Measurements from ENCODE around the gene GANAB.
"Not testable (repeated sequence)": the region's sequence is repeated elsewhere in the genome, so short reads cannot be mapped to it uniquely, and the experiment has no call there.

The GANAB gene

GRCh38 chr11:62645946-62646824, at the start of gene GANAB:
Gene GANAB, minus strand, starts transcription at chr11:62646613. Its CDS starts 14 bp downstream, at chr11:62646599.
- Mint-ChIP-seq H3K36me3 (ENCODE audit: low read depth) (peaks cover 16% of the 10 kb centered on the region), H3K4me3 (peak within 1 kb of the TSS; percentile 98 to 100 (median 99)), H3K4me1 (peaks cover 15% of the 10 kb centered on the region), H3K27ac (peak within 1 kb of the TSS; percentile 85 to 99 (median 94)), H3K9me3 (no peaks in the 10 kb centered on the region), H3K27me3 (ENCODE audit: low read depth) (no peaks in the 10 kb centered on the region)
- peak in 1 of 3 experiments; percentile 13 for TF ChIP-seq CTCF (IDR thresholded peaks at IDR 0.05; ENCODE audit: unreplicated experiment in 3 of 3)

- Mint-ChIP-seq H3K4me3 (no peak overlapping the region), H3K27me3 (ENCODE audit: low read depth) (peaks cover 4% of the 10 kb centered on the region), H3K9me3 (no peaks in the 10 kb centered on the region), H3K27ac (peak overlapping the region in 2 of 3 experiments; percentile 66 to 78), H3K36me3 (ENCODE audit: low read depth) (peaks cover 44% of the 10 kb centered on the region), H3K4me1 (peaks cover 14% of the 10 kb centered on the region)
- peak; percentile 62 to 75 (median 73) for TF ChIP-seq CTCF (IDR thresholded peaks at IDR 0.05; ENCODE audit: unreplicated experiment in 3 of 3)
These were observed 48.2 kb upstream of the GANAB start for GRCh38 chr11:62694455-62695167.

- not testable (repeated sequence) for H3K4me3 Mint-ChIP-seq; H3K27me3 Mint-ChIP-seq (ENCODE audit: low read depth); H3K9me3 Mint-ChIP-seq; H3K27ac Mint-ChIP-seq
- peaks cover 24% of the 10 kb centered on the region for H3K4me1 Mint-ChIP-seq
- peaks cover 42% of the 10 kb centered on the region for H3K36me3 Mint-ChIP-seq (ENCODE audit: low read depth)
These were observed 47.2 kb upstream of the GANAB start for GRCh38 chr11:62693624-62694023.

GRCh38 chr11:62689421-62690183, 43.2 kb upstream of the GANAB start, which contains the start of gene LRRN4CL:
Gene LRRN4CL, minus strand, starts transcription at chr11:62689530. Its CDS starts 1,022 bp downstream, at chr11:62688508.
- H3K9me3 Mint-ChIP-seq = no peaks in the 10 kb centered on the region
- peaks cover 2% of the 10 kb centered on the region for H3K27me3 Mint-ChIP-seq (ENCODE audit: low read depth)
- H3K4me1 Mint-ChIP-seq = peaks cover 23% of the 10 kb centered on the region
- H3K27ac Mint-ChIP-seq = peak within 1 kb of the TSS; percentile 89 to 98 (median 95)
- TF ChIP-seq CTCF (IDR thresholded peaks at IDR 0.05; ENCODE audit: unreplicated experiment in 3 of 3) = no peak
- H3K36me3 Mint-ChIP-seq (ENCODE audit: low read depth) = peaks cover 28% of the 10 kb centered on the region
- peak within 1 kb of the TSS; percentile 55 to 89 (median 82) for H3K4me3 Mint-ChIP-seq

- H3K4me3 Mint-ChIP-seq = peak overlapping the region; percentile 36 to 77 (median 40)
- TF ChIP-seq CTCF (IDR thresholded peaks at IDR 0.05; ENCODE audit: unreplicated experiment in 3 of 3) = no peak
- no peaks in the 10 kb centered on the region for H3K9me3 Mint-ChIP-seq
- no peaks in the 10 kb centered on the region for H3K27me3 Mint-ChIP-seq (ENCODE audit: low read depth)
- H3K27ac Mint-ChIP-seq = peak overlapping the region; percentile 89 to 98 (median 95)
- peaks cover 21% of the 10 kb centered on the region for H3K4me1 Mint-ChIP-seq
- peaks cover 24% of the 10 kb centered on the region for H3K36me3 Mint-ChIP-seq (ENCODE audit: low read depth)
These were observed 42.1 kb upstream of the GANAB start for GRCh38 chr11:62688491-62688890.

Measured in nephron (organoid).